Left forelimb (tissue), 1 donor: ENCODE data around the gene CLPTM1L.

ENCODE experiments used
- DNase-seq: peaks from one replicate; pipeline ENCODE4 v3.0.0-alpha.2; 2018; ENCODE audit warnings: low spot score

CLPTM1L gene, protein sequence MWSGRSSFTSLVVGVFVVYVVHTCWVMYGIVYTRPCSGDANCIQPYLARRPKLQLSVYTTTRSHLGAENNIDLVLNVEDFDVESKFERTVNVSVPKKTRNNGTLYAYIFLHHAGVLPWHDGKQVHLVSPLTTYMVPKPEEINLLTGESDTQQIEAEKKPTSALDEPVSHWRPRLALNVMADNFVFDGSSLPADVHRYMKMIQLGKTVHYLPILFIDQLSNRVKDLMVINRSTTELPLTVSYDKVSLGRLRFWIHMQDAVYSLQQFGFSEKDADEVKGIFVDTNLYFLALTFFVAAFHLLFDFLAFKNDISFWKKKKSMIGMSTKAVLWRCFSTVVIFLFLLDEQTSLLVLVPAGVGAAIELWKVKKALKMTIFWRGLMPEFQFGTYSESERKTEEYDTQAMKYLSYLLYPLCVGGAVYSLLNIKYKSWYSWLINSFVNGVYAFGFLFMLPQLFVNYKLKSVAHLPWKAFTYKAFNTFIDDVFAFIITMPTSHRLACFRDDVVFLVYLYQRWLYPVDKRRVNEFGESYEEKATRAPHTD

DNA sequence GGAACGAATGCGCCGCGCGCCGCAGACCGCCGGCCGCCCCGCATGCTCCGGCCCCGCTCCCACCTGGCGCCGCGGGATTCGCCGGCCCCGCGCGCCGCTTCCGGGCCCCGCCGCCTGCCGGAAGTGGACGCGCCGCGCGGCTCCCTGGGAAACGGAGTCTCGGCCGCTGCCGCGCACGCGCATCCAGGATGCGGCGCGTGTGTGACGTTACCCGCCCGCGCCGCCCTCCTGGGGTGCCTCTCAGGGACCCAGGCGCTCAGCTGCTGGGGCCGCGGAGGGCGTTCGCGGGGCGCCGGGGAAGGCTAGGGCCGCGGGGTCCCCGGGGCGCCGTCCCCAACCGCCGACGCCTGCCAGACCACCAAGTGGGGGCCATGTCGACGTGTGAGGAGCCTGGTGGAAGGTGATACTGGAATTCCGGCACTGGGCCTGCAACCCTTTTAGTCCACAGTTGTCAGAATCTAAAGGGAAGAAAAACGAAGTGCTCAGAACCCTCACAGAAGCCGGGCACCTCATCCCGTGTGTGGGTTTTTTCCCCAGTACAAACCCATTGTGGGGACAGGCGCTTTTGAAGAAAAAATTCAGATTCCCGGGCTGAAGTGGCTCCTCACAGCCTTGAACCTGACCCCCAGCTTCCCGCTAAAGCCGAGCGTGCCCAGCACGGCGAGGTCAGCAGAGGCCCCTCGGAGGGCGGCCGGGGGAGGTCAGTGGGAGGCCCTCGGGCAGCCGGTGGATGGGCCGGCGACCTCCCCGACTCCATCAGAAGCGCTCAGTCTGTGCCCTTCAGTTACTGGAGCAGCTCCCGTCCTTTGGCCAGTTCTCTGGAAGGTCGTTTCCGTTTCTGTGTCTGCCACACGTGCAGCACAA, at the start of gene CLPTM1L:
TSS of gene CLPTM1L (minus strand) at position 125 of the 864 bp plus-strand sequence. CDS start 258 bp downstream, outside the sequence.
- DNase-seq, result peak; percentile 93

DNA sequence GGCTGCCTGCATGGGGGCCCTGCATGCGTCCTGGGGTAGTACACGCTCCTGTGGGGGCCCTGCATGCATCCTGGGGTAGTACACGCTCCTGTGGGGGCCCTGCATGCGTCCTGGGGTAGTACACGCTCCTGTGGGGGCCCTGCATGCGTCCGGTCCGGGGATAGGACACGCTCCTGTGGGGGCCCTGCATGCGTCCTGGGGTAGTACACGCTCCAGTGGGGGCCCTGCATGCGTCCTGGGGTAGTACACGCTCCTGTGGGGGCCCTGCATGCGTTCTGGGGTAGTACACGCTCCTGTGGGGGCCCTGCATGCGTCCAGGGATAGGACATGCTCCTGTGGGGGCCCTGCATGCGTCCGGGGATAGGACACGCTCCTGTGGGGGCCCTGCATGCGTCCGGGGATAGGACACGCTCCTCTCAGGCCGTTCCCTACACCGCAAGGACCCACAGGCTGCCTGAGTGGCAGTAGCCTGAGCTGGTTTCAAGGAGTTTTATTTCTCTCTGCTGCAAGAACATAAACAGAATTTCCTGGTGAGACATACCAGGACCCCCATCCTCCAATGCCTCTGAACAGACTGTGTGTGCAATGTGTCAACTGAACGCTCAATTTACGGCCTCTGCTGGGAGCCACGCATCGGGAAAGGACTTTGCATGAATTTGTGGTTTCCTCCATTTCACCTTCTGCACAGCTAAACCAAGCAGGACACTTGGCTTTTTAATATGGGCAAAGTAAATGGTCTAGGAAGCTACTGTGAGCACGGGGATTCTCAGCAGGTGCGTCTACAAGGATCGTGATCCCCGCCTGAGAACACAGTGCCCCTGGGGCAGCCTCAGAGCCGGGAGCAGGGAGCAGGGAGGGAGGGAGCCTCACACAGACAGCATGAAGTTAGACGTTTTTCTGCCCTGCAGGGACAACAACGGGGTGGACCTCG, 48.9 kb upstream of the CLPTM1L start:
- no peak for DNase-seq

DNA sequence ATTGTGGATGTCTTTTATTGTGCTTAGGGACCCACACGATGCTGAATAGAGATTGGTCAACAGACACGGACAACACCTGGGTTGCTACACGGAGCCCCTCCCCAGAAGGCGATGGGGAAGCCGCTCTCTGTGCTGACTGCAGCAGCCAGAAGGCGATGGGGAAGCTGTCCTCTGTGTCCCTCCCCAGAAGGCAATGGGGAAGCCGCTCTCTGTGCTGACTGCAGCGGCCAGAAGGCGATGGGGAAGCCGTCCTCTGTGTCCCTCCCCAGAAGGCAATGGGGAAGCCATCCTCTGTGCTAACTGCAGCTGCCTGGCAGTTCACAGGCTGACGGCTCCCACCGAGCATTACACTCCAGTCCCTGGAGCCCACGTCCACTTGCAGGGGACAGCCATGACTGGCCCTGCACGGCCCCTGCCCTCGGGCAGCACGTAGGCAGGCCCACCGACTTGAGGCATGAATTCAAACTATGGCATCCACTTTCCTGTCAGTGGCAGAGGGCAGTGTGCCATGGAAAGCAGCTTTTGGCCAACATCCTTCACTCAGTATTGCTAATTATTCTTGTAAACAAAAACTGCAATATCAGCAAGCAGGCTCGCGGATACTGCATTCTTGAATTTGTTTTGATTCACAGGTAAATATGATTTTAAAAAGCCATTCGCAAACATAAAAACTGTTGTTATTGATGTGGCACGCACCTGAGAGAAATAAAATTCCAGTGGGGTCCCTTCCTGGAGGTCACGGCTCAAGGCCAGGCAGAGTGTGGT, 48.1 kb upstream of the CLPTM1L start:
- DNase-seq, result no peak

DNA sequence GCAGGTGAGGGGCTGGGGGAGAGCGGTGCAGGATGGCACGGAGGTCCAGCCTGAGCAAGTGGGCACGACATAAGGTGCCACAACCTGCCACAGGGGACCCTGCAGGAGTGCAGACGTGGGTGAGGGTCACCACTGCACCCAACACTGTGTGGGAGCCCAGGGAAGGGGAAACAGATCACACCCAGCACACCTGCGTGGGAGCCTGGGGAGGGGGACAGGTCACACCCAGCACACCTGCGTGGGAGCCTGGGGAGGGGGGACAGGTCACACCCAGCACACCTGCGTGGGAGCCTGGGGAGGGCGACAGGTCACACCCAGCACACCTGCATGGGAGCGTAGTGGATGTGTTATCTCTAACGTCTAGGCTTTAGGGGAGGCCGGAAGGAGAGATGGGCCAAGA, 47.4 kb upstream of the CLPTM1L start:
- DNase-seq, result no peak

DNA sequence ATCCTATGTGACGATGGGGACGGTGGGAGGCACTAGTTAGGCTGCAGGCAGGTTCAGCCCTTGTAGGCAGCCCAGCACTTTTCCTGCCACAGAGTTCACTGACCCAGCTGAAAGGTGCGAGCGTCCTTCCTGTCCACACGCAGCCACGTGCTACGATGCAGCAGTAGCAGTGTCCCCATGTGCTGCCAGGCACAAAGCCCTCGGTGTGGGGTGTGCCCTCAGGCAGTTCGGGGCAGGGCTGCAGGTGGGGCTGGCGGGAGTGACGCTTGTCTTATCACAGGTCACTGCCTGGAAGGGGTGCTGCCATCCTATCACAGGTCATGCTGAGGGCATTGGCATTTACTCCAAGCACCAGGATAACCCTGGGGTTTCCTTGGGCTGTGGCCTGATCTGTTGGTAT, 46.8 kb upstream of the CLPTM1L start:
- no peak for DNase-seq

DNA sequence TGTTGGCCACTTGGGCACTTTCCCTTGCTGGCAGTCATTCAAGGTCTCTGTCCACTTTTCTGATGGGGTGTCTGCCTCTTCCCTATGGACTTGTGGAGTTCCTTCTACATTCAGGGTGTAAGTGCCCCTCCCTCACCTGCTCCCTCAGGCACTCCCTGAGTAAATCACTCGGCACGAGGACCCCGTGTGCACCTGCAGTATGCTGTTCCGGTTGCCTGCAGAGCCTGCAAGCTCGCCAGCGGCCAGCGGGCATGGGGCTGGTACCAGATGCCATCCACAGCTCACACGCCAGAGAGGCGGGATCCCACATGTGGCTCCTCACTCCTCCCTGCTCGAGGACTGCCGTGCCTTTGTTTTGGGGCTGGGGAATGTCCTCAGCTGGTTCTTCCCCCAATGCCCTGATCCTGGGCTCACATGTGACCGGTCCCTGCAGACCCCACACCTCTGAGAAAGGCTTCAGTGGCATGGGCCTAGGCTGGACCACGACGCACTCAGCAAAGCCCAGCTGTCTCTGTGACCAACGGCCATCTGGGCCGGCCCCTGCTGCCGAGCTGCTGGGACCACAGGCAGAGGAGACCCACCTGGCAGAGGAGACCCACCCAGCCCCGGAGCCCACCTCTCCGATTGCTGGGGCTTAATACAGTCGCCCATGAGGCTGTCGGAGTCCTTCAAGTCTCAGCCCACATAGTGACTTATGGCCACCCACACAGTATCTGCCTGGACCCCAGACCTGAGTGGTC, 46.1 kb upstream of the CLPTM1L start:
- DNase-seq, result no peak

DNA sequence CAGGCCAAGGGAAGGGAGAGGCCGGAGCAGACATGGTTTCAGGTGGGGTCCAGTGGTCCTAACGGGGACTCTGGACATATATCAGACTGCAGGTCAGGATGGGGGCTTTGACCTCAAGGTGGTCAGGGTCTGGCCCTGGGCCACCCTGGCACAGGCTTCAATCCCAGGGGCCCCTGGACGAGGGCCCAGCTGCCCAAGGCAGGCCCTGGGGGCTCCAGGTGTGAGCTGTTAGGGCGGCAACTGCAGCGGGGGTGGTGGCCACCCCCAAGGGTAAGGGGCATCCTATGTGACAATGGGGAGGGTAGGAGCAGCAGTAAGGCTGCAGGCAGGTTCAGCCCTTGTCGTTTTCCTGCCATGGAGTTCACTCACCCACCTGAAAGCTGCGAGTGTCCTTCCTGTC, 45.4 kb upstream of the CLPTM1L start:
- DNase-seq, result no peak

DNA sequence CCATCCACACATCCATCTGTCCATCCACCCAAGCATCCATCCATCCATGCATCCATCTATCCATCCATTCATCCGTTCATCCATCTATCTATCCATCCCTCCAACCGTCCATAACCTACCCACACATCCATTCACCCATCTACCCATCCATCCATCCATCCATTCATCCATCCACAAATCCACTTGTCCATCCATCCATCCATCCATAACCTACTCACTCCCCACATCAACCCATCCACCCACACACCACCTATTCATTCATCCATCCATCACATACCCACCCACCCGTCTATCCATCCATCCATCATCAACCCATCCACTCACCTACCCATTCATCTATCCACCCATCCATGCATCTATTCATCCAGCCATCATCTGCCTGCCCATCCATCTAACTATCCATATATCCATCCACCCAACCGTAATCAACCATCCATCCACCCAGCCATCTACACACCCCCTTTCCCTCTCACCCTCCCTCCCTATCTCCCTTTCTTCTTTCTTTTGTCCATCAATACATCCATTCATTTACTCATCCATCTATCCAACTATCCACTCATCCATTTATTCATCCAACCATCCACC, 43.6 kb upstream of the CLPTM1L start:
- no peak for DNase-seq

DNA sequence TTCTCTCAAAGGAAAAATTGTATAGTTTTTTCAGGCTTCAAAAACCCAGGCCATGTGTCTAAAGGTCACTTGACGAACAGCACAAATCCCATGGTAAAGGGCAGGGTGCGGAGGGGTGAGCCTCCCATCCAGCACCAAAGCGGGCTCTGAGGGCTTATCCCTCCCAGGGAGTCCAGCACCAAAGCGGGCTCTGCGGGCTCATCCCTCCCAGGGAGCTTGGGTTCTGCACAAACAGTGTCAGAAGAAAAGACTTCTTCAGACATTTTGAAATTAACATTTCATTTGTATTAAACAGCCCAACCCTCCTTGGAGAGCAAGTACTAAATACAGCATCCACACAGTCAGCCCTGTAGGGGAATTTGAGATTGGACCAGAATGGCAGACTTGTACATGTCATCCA, 43.0 kb upstream of the CLPTM1L start:
- no peak for DNase-seq

DNA sequence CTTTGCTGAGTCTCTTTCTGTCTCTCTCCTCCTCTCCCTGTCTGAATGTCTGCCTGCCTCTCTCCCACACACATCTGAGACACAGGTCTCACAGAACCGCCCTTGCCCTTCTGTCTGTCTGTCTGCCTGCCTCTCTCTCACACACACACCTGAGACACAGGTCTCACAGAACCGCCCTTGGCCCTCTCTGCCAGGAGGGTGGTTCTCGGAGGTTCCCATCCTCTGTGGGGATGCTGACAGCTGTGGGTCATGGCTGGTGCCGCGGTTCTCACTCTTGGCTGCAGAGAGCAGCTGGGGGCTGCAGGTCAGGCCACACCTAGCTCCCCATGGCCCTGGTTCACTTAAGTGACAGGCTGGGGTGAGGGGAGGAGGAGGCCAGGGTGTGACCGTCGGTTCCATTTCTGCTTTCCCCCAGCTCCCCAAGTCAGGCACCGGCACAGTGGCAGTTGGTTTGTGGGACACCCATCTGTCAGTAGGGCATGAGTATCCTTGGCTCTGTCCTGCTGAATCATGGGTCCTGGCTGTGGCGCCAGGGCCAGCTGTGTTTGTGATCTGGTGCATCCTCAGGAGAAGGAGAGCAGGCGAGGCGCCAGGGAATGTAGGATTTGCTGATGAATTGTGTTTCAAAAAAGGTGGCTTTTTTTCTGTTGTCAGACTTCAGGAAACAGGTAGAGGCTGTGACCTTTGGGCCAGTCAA, 42.3 kb upstream of the CLPTM1L start:
- no peak for DNase-seq

DNA sequence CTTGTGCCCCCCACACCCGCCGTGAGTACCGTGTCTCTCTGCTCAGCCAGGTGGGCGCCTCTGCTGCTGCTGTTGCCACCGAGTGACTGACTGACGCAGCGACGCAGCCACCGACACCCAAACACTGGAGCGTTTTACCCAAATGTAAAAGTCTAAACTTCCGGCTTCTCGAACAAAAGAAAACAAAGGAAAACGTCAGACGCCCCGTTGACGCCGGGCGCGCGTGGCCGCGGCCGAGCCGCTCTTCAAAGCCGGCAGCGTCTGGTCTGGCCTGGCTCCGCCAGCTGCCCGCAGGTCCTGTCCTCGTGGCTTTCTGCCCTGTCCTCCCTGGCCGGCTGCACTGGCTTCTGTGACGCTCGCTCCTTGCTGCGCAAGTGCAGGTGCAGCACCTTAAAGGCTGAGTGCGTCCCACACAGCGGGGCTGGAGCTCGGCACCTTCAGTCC, 41.4 kb upstream of the CLPTM1L start:
- DNase-seq, result no peak

DNA sequence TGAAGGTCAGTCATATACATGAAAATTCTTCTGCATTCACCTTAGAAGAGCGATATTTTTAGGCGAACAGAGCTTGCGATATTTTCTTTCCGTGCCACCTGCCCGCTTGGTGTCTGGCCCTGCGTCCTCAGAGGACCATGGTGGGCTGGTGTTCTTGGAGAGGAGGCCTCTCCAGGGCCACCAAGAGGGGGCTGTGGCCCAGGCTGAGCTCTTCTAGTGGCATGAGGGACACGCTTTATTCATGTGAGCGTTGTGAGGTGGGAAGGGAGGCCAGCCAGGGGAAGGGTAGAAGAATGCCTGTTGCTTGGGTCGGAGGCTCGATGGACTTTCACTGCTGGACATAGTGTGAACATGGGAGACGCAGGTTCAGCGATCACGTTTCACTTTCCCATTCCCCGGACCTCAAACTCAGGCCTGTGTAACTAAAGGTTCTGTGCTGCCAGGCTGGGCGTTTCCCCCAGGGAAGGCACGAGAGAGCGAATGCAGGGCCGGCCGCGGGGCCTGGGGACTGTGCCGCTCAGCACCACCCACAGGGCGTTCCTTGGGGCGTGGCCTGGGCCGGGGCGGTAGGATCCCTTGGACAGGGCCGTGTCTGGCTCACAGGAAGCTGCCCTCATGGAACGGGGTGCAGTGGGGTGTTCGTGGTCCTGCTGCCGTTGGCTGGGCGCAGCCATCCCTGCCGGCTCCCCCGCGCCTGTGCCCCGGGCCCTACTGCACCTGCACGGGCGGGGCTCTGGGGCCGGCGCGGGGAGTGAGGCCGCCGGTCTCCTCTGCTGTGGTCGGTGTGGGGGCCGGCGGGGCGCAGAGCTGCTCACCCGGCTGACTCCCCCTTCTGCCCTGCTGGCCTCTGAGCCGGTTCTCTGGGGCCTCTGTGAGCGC, 40.7 kb upstream of the CLPTM1L start:
- DNase-seq, result no peak

DNA sequence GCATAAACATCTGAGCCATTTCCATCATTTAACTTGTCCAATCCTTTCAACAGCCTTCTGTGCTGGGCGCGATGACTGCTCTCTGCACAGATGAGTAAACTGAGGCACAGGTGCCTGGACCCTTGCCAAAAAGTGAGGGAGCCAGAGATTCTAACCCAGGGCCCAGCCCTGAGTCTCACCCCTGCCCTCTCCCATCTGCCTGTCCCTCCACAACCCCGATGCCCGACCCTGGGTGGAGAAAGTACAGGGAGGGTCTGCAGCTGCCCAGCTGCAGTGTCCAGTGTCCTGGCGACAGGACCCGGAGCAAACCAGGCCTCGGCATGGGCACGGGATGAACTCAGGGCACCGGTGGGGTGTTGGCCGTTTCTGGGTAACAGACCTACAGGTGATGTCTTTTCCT, 39.6 kb upstream of the CLPTM1L start:
- DNase-seq, result no peak

DNA sequence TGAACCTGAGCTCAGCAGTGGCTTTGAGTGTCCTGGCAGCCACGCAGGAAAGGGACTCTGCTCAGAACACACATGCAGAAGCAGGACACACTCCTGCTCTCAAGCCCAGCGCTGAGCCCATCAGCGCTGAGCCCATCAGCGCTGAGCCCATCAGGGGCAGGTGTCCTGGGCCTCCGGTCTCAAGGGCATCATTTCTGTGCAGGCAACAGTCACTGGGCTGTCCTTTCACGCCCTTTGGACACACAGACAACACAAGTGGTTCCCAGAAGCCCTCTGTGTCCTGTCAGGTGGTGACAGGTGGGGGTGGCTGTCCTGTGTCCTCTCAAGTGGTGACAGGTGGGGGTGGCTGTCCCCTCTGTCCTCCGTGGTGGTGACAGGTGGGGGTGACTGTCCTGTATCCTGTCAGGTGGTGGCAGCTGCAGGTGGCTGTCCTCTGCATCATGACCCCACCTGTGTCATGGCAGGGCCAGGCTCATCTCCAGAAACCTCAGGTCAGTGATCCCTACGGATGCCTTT, 39.0 kb upstream of the CLPTM1L start:
- DNase-seq, result no peak

DNA sequence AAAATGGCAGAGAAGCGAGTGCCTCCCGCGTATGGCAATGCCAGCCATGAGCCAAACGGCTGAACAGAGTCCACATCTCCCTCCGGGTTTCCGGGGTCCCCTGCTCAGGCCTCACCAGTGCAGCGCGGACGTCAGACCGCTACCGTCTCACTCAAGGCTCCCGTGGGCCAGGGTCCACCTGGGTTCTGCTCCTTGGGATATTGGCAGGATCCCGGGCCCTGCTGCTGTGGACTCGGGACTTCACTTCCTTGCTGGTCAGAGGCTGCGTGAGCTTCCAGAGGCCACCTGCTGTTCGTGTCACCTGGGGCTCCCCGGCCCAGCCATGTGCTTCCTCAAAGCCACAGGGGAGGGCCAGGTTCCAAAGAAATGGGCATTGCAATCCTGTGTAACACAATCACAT, 38.4 kb upstream of the CLPTM1L start:
- DNase-seq, result no peak

DNA sequence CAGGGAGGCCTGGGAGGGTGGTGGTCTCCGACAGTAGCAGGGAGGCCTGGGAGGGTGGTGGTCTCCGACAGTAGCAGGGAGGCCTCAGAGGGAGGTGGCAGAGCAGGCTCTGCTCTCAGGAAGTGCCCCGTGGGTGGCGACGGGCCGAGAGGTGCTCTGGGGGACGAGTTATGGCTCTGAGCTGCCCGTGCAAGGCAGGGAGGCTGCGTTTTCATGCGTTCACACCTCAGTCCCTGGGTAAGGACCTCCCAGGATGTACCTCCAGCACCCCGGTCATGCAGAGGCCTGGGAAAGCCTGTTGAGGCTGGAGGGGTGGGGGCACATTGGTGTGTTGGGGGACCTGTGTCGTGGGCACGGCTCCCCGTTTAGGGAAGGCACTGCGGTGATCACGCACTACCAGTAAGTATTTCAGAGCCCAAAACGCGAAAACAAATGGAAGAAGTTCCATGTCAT, 37.4 kb upstream of the CLPTM1L start:
- no peak for DNase-seq

DNA sequence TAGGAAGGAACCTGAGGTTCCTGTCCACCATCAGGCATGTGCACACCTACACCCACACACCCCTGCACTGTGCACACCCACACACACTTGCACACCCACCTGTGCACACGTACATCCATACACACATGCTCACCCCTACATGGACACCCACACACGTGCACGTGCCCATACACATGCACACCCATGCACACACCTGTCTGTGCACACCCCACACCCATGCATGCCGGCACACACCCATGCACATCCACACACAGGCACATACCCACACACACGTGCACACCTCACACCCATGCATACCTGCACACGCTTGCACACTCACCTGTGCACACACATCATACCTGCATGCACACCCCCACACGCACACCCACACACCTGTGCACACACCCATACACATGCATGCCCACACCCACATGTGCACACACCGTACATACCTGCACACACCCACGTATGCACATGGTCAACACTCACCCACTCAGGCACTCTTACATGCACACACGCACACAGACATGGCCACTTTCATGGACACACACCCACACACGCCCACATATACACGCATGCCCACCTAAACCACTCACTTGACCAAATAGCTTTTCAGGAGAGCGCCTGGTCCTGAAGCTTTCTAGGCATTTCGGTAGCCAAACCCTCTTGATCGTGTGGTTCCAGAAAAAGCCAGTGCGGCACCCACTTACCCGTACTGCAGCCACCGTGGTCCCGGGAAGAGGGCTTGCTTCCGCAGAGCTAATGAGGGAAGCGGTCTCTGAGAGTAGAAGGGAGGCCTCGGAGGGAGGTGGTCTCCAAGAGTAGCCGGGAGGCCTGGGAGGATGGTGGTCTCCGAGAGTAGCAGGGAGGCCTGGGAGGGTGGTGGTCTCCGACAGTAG, 36.7 kb upstream of the CLPTM1L start:
- no peak for DNase-seq
